ENCODE results near the gene RRM1. TPM values are rescaled to one million over a fixed set of nuclear protein-coding genes. Genes with fewer than 3 reads are reported as not detected.

RRM1 gene
- total RNA-seq, 1 experiment from 2014 or later = 136 TPM

GRCh38 chr11:4086575-4087353 lies 7.8 kb upstream of the RRM1 start:
- ChIA-PET POLR2A (no interaction called here), CTCF (no interaction called here)
- Mint-ChIP-seq H3K27me3 (ENCODE audit: insufficient read depth, unreplicated experiment) (no peaks in the 10 kb centered on the region), H3K27ac (ENCODE audit: unreplicated experiment) (no peak overlapping the region), H3K4me1 (ENCODE audit: low read depth, unreplicated experiment) (no peaks in the 10 kb centered on the region), H3K4me3 (ENCODE audit: unreplicated experiment) (no peak overlapping the region), H3K9me3 (ENCODE audit: unreplicated experiment) (no peaks in the 10 kb centered on the region), H3K36me3 (ENCODE audit: insufficient read depth, unreplicated experiment) (no peaks in the 10 kb centered on the region)
- H3K4me3 ChIP-seq (ENCODE audit: low read depth, low read length) = no peak overlapping the region
- no peaks in the 10 kb centered on the region for H3K9me3 ChIP-seq
- intact Hi-C loops (cut with micrococcal nuclease; ENCODE audit: unreplicated experiment) = no loop called here
- no peak for DNase-seq
- no peak for TF ChIP-seq CTCF (IDR thresholded peaks at IDR 0.05; ENCODE audit: insufficient read depth in 1 of 2, low read depth in 1 of 2, low read length in 1 of 2, severe bottlenecking in 1 of 2, unreplicated experiment in 1 of 2)
- no peaks in the 10 kb centered on the region for H3K4me1 ChIP-seq
- no TSS peak for BruUV-seq (replicated peaks)
- no peaks in the 10 kb centered on the region for H3K27me3 ChIP-seq (replicated peaks; ENCODE audit: control insufficient read depth, insufficient read depth, low read length)
- H3K36me3 ChIP-seq (ENCODE audit: control insufficient read depth, insufficient read depth, low read length) = 0 out of 2 replicates have a peak, but pooled peaks cover 1% of the 10 kb centered on the region

GRCh38 chr11:4087551-4087950 lies 7.0 kb upstream of the RRM1 start:
- intact Hi-C loops (cut with micrococcal nuclease; ENCODE audit: unreplicated experiment) = no loop called here
- no TSS peak for BruUV-seq (replicated peaks)
- H3K36me3 ChIP-seq (ENCODE audit: control insufficient read depth, insufficient read depth, low read length) = 0 out of 2 replicates have a peak, but pooled peaks cover 1% of the 10 kb centered on the region
- POLR2A ChIA-PET = no interaction called here
- H3K27me3 ChIP-seq (replicated peaks; ENCODE audit: control insufficient read depth, insufficient read depth, low read length) = no peaks in the 10 kb centered on the region
- Mint-ChIP-seq H3K27me3 (ENCODE audit: insufficient read depth, unreplicated experiment) (no peaks in the 10 kb centered on the region), H3K9me3 (ENCODE audit: unreplicated experiment) (no peaks in the 10 kb centered on the region), H3K4me3 (ENCODE audit: unreplicated experiment) (no peak overlapping the region), H3K36me3 (ENCODE audit: insufficient read depth, unreplicated experiment) (no peaks in the 10 kb centered on the region), H3K27ac (ENCODE audit: unreplicated experiment) (no peak overlapping the region), H3K4me1 (ENCODE audit: low read depth, unreplicated experiment) (no peaks in the 10 kb centered on the region)
- CTCF ChIA-PET = interaction anchor here (1.1 kb wide), 1 partner anchor 246 kb away, joined by 4 read pairs; no protein-coding TSS in a partner anchor
- no peak overlapping the region for H3K4me3 ChIP-seq (ENCODE audit: low read depth, low read length)
- no peaks in the 10 kb centered on the region for H3K4me1 ChIP-seq
- TF ChIP-seq CTCF (IDR thresholded peaks at IDR 0.05; ENCODE audit: insufficient read depth in 1 of 2, low read depth in 1 of 2, low read length in 1 of 2, severe bottlenecking in 1 of 2, unreplicated experiment in 1 of 2) = peak in 1 of 2 experiments; percentile 20
- DNase-seq = no peak
- H3K9me3 ChIP-seq = no peaks in the 10 kb centered on the region

GRCh38 chr11:4090258-4090657 lies 4.3 kb upstream of the RRM1 start:
- POLR2A ChIA-PET = no interaction called here
- intact Hi-C loops (cut with micrococcal nuclease; ENCODE audit: unreplicated experiment) = no loop called here
- Histone ChIP-seq H3K36me3 (ENCODE audit: control insufficient read depth, insufficient read depth, low read length) (0 out of 2 replicates have a peak, but pooled peaks cover 1% of the 10 kb centered on the region), H3K27me3 (replicated peaks; ENCODE audit: control insufficient read depth, insufficient read depth, low read length) (no peaks in the 10 kb centered on the region), H3K4me1 (no peaks in the 10 kb centered on the region), H3K4me3 (ENCODE audit: low read depth, low read length) (no peak overlapping the region), H3K9me3 (no peaks in the 10 kb centered on the region)
- no peak overlapping the region for H3K27ac Mint-ChIP-seq (ENCODE audit: unreplicated experiment)
- no peaks in the 10 kb centered on the region for H3K27me3 Mint-ChIP-seq (ENCODE audit: insufficient read depth, unreplicated experiment)
- no peak overlapping the region for H3K4me3 Mint-ChIP-seq (ENCODE audit: unreplicated experiment)
- peaks cover 16% of the 10 kb centered on the region for H3K36me3 Mint-ChIP-seq (ENCODE audit: insufficient read depth, unreplicated experiment)
- no peak for DNase-seq
- no peak for TF ChIP-seq CTCF (IDR thresholded peaks at IDR 0.05; ENCODE audit: insufficient read depth in 1 of 2, low read depth in 1 of 2, low read length in 1 of 2, severe bottlenecking in 1 of 2, unreplicated experiment in 1 of 2)
- H3K4me1 Mint-ChIP-seq (ENCODE audit: low read depth, unreplicated experiment) = no peaks in the 10 kb centered on the region
- BruUV-seq (replicated peaks) = no TSS peak
- CTCF ChIA-PET = no interaction called here
- no peaks in the 10 kb centered on the region for H3K9me3 Mint-ChIP-seq (ENCODE audit: unreplicated experiment)
